Transverse colon (tissue), 4 donors: Measurements from ENCODE around the gene YIPF5. TPM values are rescaled to one million over a fixed set of nuclear protein-coding genes. Genes with fewer than 3 reads are reported as not detected.

ENCODE experiments used
- DNase-seq: peaks from one replicate; pipeline ENCODE4 v3.0.0-alpha.2; 2019
- H3K27ac ChIP-seq, 4 donors: fragments of 200-600 bp; sonication (generic); 2 replicates each; pipeline ENCODE4 v1.5.1; 2016 to 2018; ENCODE audit warnings: inconsistent platforms in 4 of 4
- H3K27me3 ChIP-seq: fragments of 200-600 bp; sonication (generic); 2 replicates; pipeline ENCODE4 v1.5.1; 2017; ENCODE audit warnings: inconsistent platforms
- H3K36me3 ChIP-seq, 4 donors: fragments of 200-600 bp; sonication (generic); 2 replicates each; pipeline ENCODE4 v1.5.1; 2017 to 2019; ENCODE audit warnings: inconsistent platforms in 4 of 4
- H3K4me1 ChIP-seq, 4 donors: fragments of 200-600 bp; sonication (generic); 2 replicates each; pipeline ENCODE4 v1.5.1; 2017 to 2020; ENCODE audit warnings: inconsistent platforms in 4 of 4
- H3K4me3 ChIP-seq, 4 donors: fragments of 200-600 bp; sonication (generic); 1 replicate in 1 of 4; 2 replicates in 3 of 4; pipeline versions ENCODE4 v1.5.1 to v1.6.1; 2017 to 2019; ENCODE audit warnings: inconsistent platforms in 4 of 4
- H3K9me3 ChIP-seq, 2 donors: fragments of 200-600 bp; sonication (generic); 2 replicates each; pipeline ENCODE4 v1.5.1; 2017 to 2019; ENCODE audit warnings: inconsistent platforms in 2 of 2
- EP300 ChIP-seq: sonication (generic); formaldehyde crosslinking; IDR thresholded peaks from one replicate; pipeline ENCODE4 v1.6.1; 2017; ENCODE audit warnings: antibody characterized with exemption, low read depth
- POLR2A ChIP-seq: fragments of 450-650 bp; IDR thresholded peaks from one replicate; pipeline ENCODE4 v1.6.1; 2016; ENCODE audit warnings: antibody characterized with exemption, mild to moderate bottlenecking, moderate library complexity
- POLR2AphosphoS5 ChIP-seq, 3 donors: sonication (generic); formaldehyde crosslinking; IDR thresholded peaks; one replicate each; pipeline ENCODE4 v1.6.1; 2016; ENCODE audit warnings: antibody characterized with exemption in 3 of 3
- WGBS, 2 donors: methylation state at CpG; one replicate each; pipeline ENCODE4 v1.1.5; 2018; ENCODE audit warnings: low coverage in 1 of 2; 5-methylcytosine and 5-hydroxymethylcytosine counted together
- in situ Hi-C, 4 donors: fragments of 200-750 bp; cut with MboI; loops; one replicate each; pipeline versions ENCODE4 v1.15.0 to v1.15.1; 2017; ENCODE audit warnings: low sequenced_read_pairs in 3 of 4, low pct_ligation_motif_present in 1 of 4, low pct_unique_long_range_greater_than_20kb in 1 of 4
- intact Hi-C: fragments of 100-400 bp; cut with DNase I; formaldehyde crosslinking; loops from one replicate; pipeline ENCODE4 v1.15.1; 2023; ENCODE audit warnings: low total_unique reads
- total RNA-seq, 4 donors: library from RNA; depleted of rRNA; stranded (reverse); fragments of >200 nt; gene quantifications; one replicate each; pipeline ENCODE4 v1.1.0, GENCODE V29; 2016
- TF ChIP-seq, protein P1 (sequence below), 5 experiments: fragments of 200-600 bp in 3 of 5; fragments of 450-650 bp in 2 of 5; sonication (generic) in 3 of 5; IDR thresholded peaks; 1 replicate in 2 of 5; 2 replicates in 3 of 5; pipeline ENCODE4 v1.5.1; 2016 to 2017; ENCODE audit warnings: antibody characterized with exemption in 5 of 5, inconsistent platforms in 3 of 5, mild to moderate bottlenecking in 2 of 5, moderate library complexity in 1 of 5

The YIPF5 gene
- total RNA-seq, 4 donors from 2014 or later = 10.1 to 44.4 (median 25.6) TPM

DNA sequence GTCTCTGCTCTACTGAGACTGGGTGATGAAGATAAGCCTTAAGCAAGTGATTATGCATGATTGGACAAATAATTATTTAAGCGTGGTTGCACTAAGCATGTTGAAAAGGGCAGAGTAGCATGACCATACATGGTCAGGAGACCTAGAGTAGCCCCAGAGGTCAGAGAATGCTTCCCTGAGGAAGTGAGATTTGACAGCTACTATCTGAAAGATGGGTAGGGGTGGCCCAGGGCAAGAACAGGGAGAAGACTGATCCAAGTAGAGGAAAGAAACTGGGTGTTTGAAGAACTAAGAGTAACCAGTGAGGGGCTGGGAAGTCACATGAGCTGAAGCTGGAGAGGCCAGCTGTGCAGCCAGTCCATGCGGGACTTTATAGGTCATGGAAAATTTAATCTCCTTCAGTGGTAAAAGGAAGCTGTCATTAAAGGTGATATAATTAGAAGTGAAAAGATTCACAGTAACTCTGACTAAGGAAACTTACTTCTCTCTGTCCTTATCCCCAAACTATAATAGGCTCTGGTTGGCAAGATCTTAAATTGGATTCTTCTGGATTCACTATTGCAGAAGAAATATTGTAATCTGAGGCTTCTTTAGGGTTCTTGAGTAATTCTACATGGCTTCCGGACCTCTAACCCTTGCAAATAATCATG, 35.2 kb downstream of the YIPF5 start:
- TF ChIP-seq POLR2AphosphoS5 (IDR thresholded peaks at IDR 0.05) (no peak), POLR2A (no peak), EP300 (no peak)
- TF ChIP-seq, protein P1, sequence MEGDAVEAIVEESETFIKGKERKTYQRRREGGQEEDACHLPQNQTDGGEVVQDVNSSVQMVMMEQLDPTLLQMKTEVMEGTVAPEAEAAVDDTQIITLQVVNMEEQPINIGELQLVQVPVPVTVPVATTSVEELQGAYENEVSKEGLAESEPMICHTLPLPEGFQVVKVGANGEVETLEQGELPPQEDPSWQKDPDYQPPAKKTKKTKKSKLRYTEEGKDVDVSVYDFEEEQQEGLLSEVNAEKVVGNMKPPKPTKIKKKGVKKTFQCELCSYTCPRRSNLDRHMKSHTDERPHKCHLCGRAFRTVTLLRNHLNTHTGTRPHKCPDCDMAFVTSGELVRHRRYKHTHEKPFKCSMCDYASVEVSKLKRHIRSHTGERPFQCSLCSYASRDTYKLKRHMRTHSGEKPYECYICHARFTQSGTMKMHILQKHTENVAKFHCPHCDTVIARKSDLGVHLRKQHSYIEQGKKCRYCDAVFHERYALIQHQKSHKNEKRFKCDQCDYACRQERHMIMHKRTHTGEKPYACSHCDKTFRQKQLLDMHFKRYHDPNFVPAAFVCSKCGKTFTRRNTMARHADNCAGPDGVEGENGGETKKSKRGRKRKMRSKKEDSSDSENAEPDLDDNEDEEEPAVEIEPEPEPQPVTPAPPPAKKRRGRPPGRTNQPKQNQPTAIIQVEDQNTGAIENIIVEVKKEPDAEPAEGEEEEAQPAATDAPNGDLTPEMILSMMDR (IDR thresholded peaks at IDR 0.05) = no peak

DNA sequence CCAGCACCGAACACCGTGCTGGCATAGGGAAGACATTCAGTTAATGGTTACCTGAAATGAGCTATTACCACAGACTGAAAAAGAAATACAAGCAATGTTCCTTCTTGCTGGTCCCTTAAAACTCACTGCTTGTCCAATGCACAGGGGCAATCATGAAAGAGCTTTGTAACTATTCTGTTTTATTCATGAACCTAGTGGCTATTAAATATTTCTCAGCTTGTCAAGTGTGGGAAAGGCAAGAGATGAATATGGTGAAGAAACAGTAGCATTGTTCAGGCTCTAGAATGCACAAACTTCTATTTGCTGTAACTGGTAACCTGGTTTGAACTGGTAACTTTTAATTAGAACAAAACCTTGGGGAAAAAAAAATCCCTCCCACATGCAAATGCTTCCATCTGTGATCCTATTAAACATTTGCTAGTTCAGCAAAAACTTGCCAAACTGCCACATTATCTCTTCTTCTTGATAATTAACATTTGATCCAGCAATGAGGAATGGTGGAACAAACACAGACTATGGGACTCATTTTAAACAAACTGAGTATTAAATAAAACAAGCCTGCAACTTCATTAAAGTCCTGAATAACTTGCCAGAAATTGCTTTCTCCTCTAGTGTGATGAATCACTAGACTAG, 36.1 kb downstream of the YIPF5 start:
- intact Hi-C loops = no loop called here
- Histone ChIP-seq H3K4me1 (no peaks in the 10 kb centered on the region), H3K27me3 (no peaks in the 10 kb centered on the region), H3K36me3 (no peaks in the 10 kb centered on the region), H3K9me3 (no peaks in the 10 kb centered on the region), H3K4me3 (no peak overlapping the region), H3K27ac (no peak overlapping the region)
- WGBS, 2 donors = 60 to 65% methylated on average over 2 of the region's 2 CpGs
- TF ChIP-seq POLR2A = no peak
- TF ChIP-seq, protein P1 (IDR thresholded peaks at IDR 0.05) = no peak
- TF ChIP-seq POLR2AphosphoS5 (IDR thresholded peaks at IDR 0.05) = no peak
- no peak for TF ChIP-seq EP300
- no peak for DNase-seq
- in situ Hi-C loops = no loop called here

More for the DNA sequence above, 35.2 kb downstream of the YIPF5 start:
- intact Hi-C loops = no loop called here
- no peak for DNase-seq
- 64 to 86% methylated on average over 2 to 3 of the region's 3 CpGs for WGBS, 2 donors
- Histone ChIP-seq H3K4me3 (no peak overlapping the region), H3K27ac (no peak overlapping the region), H3K9me3 (no peaks in the 10 kb centered on the region), H3K4me1 (no peaks in the 10 kb centered on the region), H3K27me3 (no peaks in the 10 kb centered on the region), H3K36me3 (no peaks in the 10 kb centered on the region)
- in situ Hi-C loops = no loop called here

DNA sequence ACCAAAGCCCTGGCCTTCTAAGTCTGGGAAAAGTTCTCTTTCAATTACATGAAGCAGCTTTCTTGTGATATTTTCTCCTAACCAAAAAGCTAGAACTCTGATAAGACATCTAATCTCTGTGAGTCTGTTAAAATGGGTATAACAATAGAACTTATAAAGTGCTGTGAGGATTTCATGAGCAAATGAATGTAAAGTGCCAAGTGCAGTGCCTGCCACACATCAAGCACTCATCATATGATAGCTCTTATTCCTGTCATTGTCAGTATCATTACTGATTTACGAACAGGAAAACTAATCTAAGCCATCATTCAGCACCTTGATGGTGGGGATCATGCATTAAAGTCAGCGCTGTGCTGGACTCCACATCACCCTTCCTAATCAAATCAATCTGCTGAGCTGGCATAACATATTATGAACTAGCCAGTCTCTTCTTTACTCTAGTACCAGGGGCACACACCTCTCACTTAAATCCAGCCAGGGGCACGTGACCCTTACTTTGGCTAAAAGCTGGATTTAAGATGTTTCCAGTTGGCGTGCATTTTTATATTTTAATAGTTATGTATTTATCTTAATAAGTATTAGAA, 37.3 kb downstream of the YIPF5 start:
- no peak for DNase-seq
- no peaks in the 10 kb centered on the region for H3K9me3 ChIP-seq
- H3K4me3 ChIP-seq = no peak overlapping the region
- H3K36me3 ChIP-seq = no peaks in the 10 kb centered on the region
- H3K27me3 ChIP-seq = no peaks in the 10 kb centered on the region
- in situ Hi-C loops (no loop called here), intact Hi-C loops (no loop called here)
- H3K4me1 ChIP-seq = no peaks in the 10 kb centered on the region
- WGBS, 2 donors = 84 to 91% methylated on average over 4 of the region's 4 CpGs
- no peak overlapping the region for H3K27ac ChIP-seq
- TF ChIP-seq, protein P1 (IDR thresholded peaks at IDR 0.05) = no peak
- TF ChIP-seq POLR2A (no peak), EP300 (no peak), POLR2AphosphoS5 (IDR thresholded peaks at IDR 0.05) (no peak)

DNA sequence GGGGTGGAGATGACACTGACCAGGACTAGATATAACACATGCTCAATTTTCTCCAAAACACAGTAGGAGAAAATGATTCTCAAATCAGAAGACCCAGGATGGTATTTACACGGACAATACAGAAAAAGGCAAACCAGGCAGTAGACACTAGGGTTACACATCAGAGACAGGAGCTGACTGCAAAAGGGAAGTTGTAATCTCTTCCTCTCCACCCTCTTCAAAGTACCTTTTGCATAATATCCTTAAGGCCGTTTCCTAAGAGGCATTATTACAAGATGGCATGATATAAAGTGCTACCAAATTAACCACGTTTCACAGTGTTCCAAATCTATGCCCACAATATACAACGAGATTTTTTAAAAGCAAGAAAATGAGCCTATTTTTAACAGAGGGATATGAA, 39.2 kb downstream of the YIPF5 start:
- intact Hi-C loops = no loop called here

More for the DNA sequence above, 39.2 kb downstream of the YIPF5 start:
- TF ChIP-seq, protein P1 (IDR thresholded peaks at IDR 0.05) = no peak
- H3K27me3 ChIP-seq = no peaks in the 10 kb centered on the region
- H3K36me3 ChIP-seq = no peaks in the 10 kb centered on the region
- no peak overlapping the region for H3K27ac ChIP-seq
- WGBS, 2 donors = 62 to 90% methylated on average over 4 of the region's 4 CpGs
- in situ Hi-C loops = no loop called here
- H3K9me3 ChIP-seq = no peaks in the 10 kb centered on the region
- no peaks in the 10 kb centered on the region for H3K4me1 ChIP-seq
- H3K4me3 ChIP-seq = no peak overlapping the region
- DNase-seq = no peak
